Endothelial cell (in vitro differentiated cells): ENCODE measurements around the gene COBL. TPM values are rescaled to one million over a fixed set of nuclear protein-coding genes. Genes with fewer than 3 reads are reported as not detected.

Source experiments
- DNase-seq: peaks from one replicate; pipeline ENCODE4 v3.0.0; 2021; ENCODE audit warnings: low spot score
- H3K27ac Mint-ChIP-seq: one replicate; pipeline ENCODE4 v1.8.0; 2021; ENCODE audit warnings: mixed read lengths, inconsistent platforms; ENCODE audit not compliant: unreplicated experiment
- H3K27me3 Mint-ChIP-seq: one replicate; pipeline ENCODE4 v1.8.0; 2021; ENCODE audit warnings: mild to moderate bottlenecking, moderate library complexity, mixed read lengths, inconsistent platforms; ENCODE audit not compliant: unreplicated experiment
- H3K36me3 Mint-ChIP-seq: one replicate; pipeline ENCODE4 v1.8.0; 2021; ENCODE audit warnings: mild to moderate bottlenecking, low read depth, mixed read lengths, inconsistent platforms; ENCODE audit not compliant: unreplicated experiment
- H3K4me1 Mint-ChIP-seq: one replicate; pipeline ENCODE4 v1.8.0; 2021; ENCODE audit warnings: mild to moderate bottlenecking, mixed read lengths, inconsistent platforms; ENCODE audit not compliant: unreplicated experiment
- H3K4me3 Mint-ChIP-seq: one replicate; pipeline ENCODE4 v1.8.0; 2021; ENCODE audit warnings: mild to moderate bottlenecking, mixed read lengths, inconsistent platforms; ENCODE audit not compliant: unreplicated experiment
- H3K9me3 Mint-ChIP-seq: one replicate; pipeline ENCODE4 v1.8.0; 2021; ENCODE audit warnings: mixed read lengths, inconsistent platforms; ENCODE audit not compliant: unreplicated experiment
- CTCF ChIP-seq: fragments of 200-600 bp; sonication (generic); IDR thresholded peaks from one replicate; pipeline ENCODE4 v1.5.0; 2021; ENCODE audit warnings: antibody characterized with exemption; ENCODE audit not compliant: unreplicated experiment
- total RNA-seq: library from RNA; stranded (reverse); fragmentation: NEBNext Ultra II Directional; extraction: Animal tissue kit (Norgen Biotek cat#: 25700); gene quantifications from one replicate; pipeline ENCODE4 v1.2.1, GENCODE V29; 2021; ENCODE audit not compliant: unreplicated experiment

Gene COBL
- total RNA-seq, 1 donor from 2014 or later: 1.8 TPM

GRCh38 chr7:51263631-51264484 is 52.8 kb downstream of the COBL start:
- no peak for DNase-seq
- Mint-ChIP-seq H3K4me3 (no peak overlapping the region), H3K36me3 (no peaks in the 10 kb centered on the region), H3K9me3 (no peaks in the 10 kb centered on the region), H3K27me3 (peaks cover 2% of the 10 kb centered on the region), H3K4me1 (peaks cover 11% of the 10 kb centered on the region), H3K27ac (no peak overlapping the region)
- no peak for TF ChIP-seq CTCF

GRCh38 chr7:51262796-51263531 is 53.6 kb downstream of the COBL start:
- no peak for DNase-seq
- TF ChIP-seq CTCF: no peak
- no peak overlapping the region for H3K27ac Mint-ChIP-seq
- no peaks in the 10 kb centered on the region for H3K36me3 Mint-ChIP-seq
- no peak overlapping the region for H3K4me3 Mint-ChIP-seq
- H3K27me3 Mint-ChIP-seq: no peaks in the 10 kb centered on the region
- peaks cover 11% of the 10 kb centered on the region for H3K4me1 Mint-ChIP-seq
- no peaks in the 10 kb centered on the region for H3K9me3 Mint-ChIP-seq

GRCh38 chr7:51261950-51262795 is 54.4 kb downstream of the COBL start:
- Mint-ChIP-seq H3K9me3 (no peaks in the 10 kb centered on the region), H3K27me3 (no peaks in the 10 kb centered on the region), H3K36me3 (no peaks in the 10 kb centered on the region), H3K4me1 (peaks cover 11% of the 10 kb centered on the region), H3K27ac (no peak overlapping the region), H3K4me3 (no peak overlapping the region)
- TF ChIP-seq CTCF: no peak
- no peak for DNase-seq

- Mint-ChIP-seq H3K36me3 (no peaks in the 10 kb centered on the region), H3K4me1 (peaks cover 11% of the 10 kb centered on the region), H3K4me3 (no peak overlapping the region), H3K9me3 (no peaks in the 10 kb centered on the region), H3K27ac (peak overlapping the region; percentile 24), H3K27me3 (no peaks in the 10 kb centered on the region)
- no peak for DNase-seq
- no peak for TF ChIP-seq CTCF
Measured at GRCh38 chr7:51261117-51261835, 55.3 kb downstream of the COBL start.
